Keratinocyte (primary cell): ENCODE data around the gene DMAC2L. TPM values are rescaled to one million over a fixed set of nuclear protein-coding genes. Genes with fewer than 3 reads are reported as not detected.

Experiments used
- DNase-seq: peaks from one replicate; pipeline ENCODE4 v3.0.0-alpha.2; 2011; ENCODE audit warnings: low read depth, missing footprints, low spot score
- FAIRE-seq: peaks from 2 replicates; lab custom pipeline; 2011; peaks lifted over from hg19 to GRCh38; lab: Jason Lieb, UNC
- H2AFZ ChIP-seq: 2 replicates; pipeline ENCODE4 v1.6.0; 2012; ENCODE audit warnings: low read length, control low read depth, inconsistent platforms; ENCODE audit not compliant: control insufficient read depth
- H3K27ac ChIP-seq: 2 replicates; pipeline ENCODE4 v1.5.1; 2011; ENCODE audit warnings: low read length; ENCODE audit not compliant: control insufficient read depth, insufficient read depth
- H3K27me3 ChIP-seq: 3 replicates; pipeline ENCODE4 v1.6.0; 2011; ENCODE audit warnings: low read length; ENCODE audit not compliant: control insufficient read depth, insufficient read depth; ENCODE audit errors: extremely low read depth
- H3K36me3 ChIP-seq, 2 experiments: 2 replicates in 1 of 2; 3 replicates in 1 of 2; pipeline ENCODE4 v1.5.1; 2011; ENCODE audit warnings: low read length in 2 of 2, mild to moderate bottlenecking in 1 of 2; ENCODE audit not compliant: control insufficient read depth in 2 of 2, insufficient read depth in 2 of 2; ENCODE audit errors: extremely low read depth in 1 of 2
- H3K4me1 ChIP-seq: 3 replicates; pipeline ENCODE4 v1.5.1; 2011; ENCODE audit warnings: low read length; ENCODE audit not compliant: control insufficient read depth, insufficient read depth; ENCODE audit errors: extremely low read depth
- H3K4me2 ChIP-seq: 3 replicates; pipeline ENCODE4 v1.6.0; 2011; ENCODE audit warnings: low read depth, low read length; ENCODE audit not compliant: control insufficient read depth, insufficient read depth; ENCODE audit errors: extremely low read depth
- H3K4me3 ChIP-seq, 3 experiments: fragments of 200-600 bp in 1 of 3; sonication (generic) in 1 of 3; 2 replicates in 2 of 3; 3 replicates in 1 of 3; pipeline ENCODE4 v1.5.1; 2011 to 2016; ENCODE audit warnings: low read length in 3 of 3, mild to moderate bottlenecking in 3 of 3, control low read depth in 2 of 3, inconsistent platforms in 1 of 3, low read depth in 1 of 3, mixed read lengths in 1 of 3, mixed run types in 1 of 3, moderate library complexity in 1 of 3; ENCODE audit not compliant: control insufficient read depth in 2 of 3, insufficient read depth in 2 of 3; ENCODE audit errors: extremely low read depth in 1 of 3
- H3K79me2 ChIP-seq: 2 replicates; pipeline ENCODE4 v1.6.0; 2012; ENCODE audit warnings: low read length; ENCODE audit not compliant: control insufficient read depth, insufficient read depth
- H3K9ac ChIP-seq: 3 replicates; pipeline ENCODE4 v1.6.0; 2011; ENCODE audit warnings: low read length; ENCODE audit not compliant: control insufficient read depth, insufficient read depth; ENCODE audit errors: extremely low read depth
- H3K9me1 ChIP-seq: 3 replicates; pipeline ENCODE4 v1.6.0; 2011; ENCODE audit warnings: low read length; ENCODE audit not compliant: control insufficient read depth, insufficient read depth; ENCODE audit errors: extremely low read depth
- H3K9me3 ChIP-seq: 2 replicates; pipeline ENCODE4 v1.5.1; 2012; ENCODE audit warnings: low read depth, low read length; ENCODE audit not compliant: control insufficient read depth
- H4K20me1 ChIP-seq: 3 replicates; pipeline ENCODE4 v1.6.0; 2011; ENCODE audit warnings: low read length; ENCODE audit not compliant: control insufficient read depth, insufficient read depth; ENCODE audit errors: extremely low read depth
- EZH2 ChIP-seq: IDR thresholded peaks from one replicate; pipeline ENCODE4 v1.6.1; 2012; ENCODE audit warnings: inconsistent platforms, mild to moderate bottlenecking, low read length, moderate library complexity
- dilution Hi-C: fragments of 300-500 bp; cut with MboI; formaldehyde crosslinking; loops from one replicate; pipeline ENCODE4 v1.7.0; 2020; ENCODE audit warnings: low sequenced_read_pairs; ENCODE audit not compliant: extremely low pct_ligation_motif_present
- polyA plus RNA-seq, 5 experiments: library from polyadenylated mRNA; depleted of rRNA in 3 of 5; stranded (reverse) in 3 of 5; stranded (forward) in 1 of 5; unstranded in 1 of 5; fragments of >200 nt; gene quantifications; 1 replicate in 1 of 5; 2 replicates in 3 of 5; 3 replicates in 1 of 5; pipeline versions ENCODE4 v1.2.1 to v1.2.3, GENCODE V29; 2011 to 2012; ENCODE audit warnings: missing spikeins in 2 of 5, low read depth in 1 of 5, low replicate concordance in 1 of 5
- TF ChIP-seq, protein P1 (sequence below), 3 experiments: IDR thresholded peaks in 1 of 3; conservative IDR thresholded peaks in 1 of 3; optimal IDR thresholded peaks in 1 of 3; 2 replicates in 2 of 3; 3 replicates in 1 of 3; pipeline versions ENCODE3 to v1.5.1; 2011; ENCODE audit warnings: low read length in 3 of 3, mild to moderate bottlenecking in 3 of 3, moderate library complexity in 2 of 3, control low read depth in 1 of 3, inconsistent platforms in 1 of 3; ENCODE audit not compliant: insufficient read depth in 2 of 3; ENCODE audit errors: extremely low read depth in 1 of 3

Gene DMAC2L
- polyA plus RNA-seq, 1 donor (not counting 4 experiments of a cell fraction or from before 2014, with no cell fraction given): 12.4 TPM

DNA sequence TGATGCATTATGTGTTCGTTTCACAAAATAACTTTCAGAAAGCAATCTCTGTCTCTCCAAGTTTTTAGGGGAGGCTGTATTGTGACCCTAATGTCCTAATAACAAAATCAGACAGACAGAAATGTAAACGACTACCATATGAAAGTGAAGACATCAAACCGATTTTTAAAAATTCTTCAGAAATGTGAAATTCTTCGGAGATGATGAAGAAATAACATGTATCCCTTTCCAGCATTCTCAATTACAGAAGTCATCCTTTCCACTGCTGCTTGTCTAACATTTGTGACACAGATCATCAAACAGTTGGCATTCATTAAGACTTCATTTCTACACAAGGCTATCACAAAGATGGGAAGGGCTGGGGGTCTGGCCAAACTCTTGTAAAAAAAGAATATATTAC, 41.0 kb downstream of the DMAC2L start:
- no peak overlapping the region for H3K27ac ChIP-seq
- no peak overlapping the region for H3K4me2 ChIP-seq
- H3K4me1 ChIP-seq: no peaks in the 10 kb centered on the region
- H3K9ac ChIP-seq: no peak overlapping the region
- no peaks in the 10 kb centered on the region for H3K36me3 ChIP-seq
- no peaks in the 10 kb centered on the region for H3K27me3 ChIP-seq
- TF ChIP-seq, protein P1, sequence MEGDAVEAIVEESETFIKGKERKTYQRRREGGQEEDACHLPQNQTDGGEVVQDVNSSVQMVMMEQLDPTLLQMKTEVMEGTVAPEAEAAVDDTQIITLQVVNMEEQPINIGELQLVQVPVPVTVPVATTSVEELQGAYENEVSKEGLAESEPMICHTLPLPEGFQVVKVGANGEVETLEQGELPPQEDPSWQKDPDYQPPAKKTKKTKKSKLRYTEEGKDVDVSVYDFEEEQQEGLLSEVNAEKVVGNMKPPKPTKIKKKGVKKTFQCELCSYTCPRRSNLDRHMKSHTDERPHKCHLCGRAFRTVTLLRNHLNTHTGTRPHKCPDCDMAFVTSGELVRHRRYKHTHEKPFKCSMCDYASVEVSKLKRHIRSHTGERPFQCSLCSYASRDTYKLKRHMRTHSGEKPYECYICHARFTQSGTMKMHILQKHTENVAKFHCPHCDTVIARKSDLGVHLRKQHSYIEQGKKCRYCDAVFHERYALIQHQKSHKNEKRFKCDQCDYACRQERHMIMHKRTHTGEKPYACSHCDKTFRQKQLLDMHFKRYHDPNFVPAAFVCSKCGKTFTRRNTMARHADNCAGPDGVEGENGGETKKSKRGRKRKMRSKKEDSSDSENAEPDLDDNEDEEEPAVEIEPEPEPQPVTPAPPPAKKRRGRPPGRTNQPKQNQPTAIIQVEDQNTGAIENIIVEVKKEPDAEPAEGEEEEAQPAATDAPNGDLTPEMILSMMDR (optimal IDR thresholded peaks at IDR 0.05 in 1 of 3, IDR thresholded peaks at IDR 0.05 in 1 of 3, conservative IDR thresholded peaks at IDR 0.05 in 1 of 3; ENCODE audit: extremely low read depth in 1 of 3, insufficient read depth in 2 of 3, low read length in 3 of 3): no peak
- TF ChIP-seq EZH2: no peak
- H4K20me1 ChIP-seq: no peaks in the 10 kb centered on the region
- dilution Hi-C loops: no loop called here
- H3K79me2 ChIP-seq: no peaks in the 10 kb centered on the region
- H2AFZ ChIP-seq: no peak overlapping the region
- FAIRE-seq (no peak), DNase-seq (no peak)
- no peaks in the 10 kb centered on the region for H3K9me3 ChIP-seq
- no peak overlapping the region for H3K4me3 ChIP-seq
- no peaks in the 10 kb centered on the region for H3K9me1 ChIP-seq

DNA sequence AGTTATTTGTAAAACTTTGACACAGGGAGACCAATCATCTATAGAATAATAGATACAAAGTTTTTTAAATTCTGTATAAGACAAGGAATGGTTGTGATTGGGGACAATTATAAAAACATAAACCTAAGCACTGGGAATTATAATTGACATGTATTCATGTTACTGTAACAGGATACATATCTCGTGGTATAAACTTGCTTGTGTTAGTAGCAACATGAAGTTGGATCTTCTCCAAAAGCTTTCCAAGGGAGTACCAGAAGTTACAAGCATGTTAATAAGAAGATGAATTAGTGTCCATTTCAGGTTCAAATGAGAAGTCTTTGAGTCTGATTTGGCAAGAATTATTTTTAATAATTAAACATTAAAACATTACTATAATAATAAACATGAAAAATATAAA, 42.4 kb downstream of the DMAC2L start:
- no peaks in the 10 kb centered on the region for H3K36me3 ChIP-seq
- no peak overlapping the region for H2AFZ ChIP-seq
- no peak overlapping the region for H3K4me2 ChIP-seq
- H3K79me2 ChIP-seq: no peaks in the 10 kb centered on the region
- H3K27me3 ChIP-seq: no peaks in the 10 kb centered on the region
- dilution Hi-C loops: no loop called here
- H3K9ac ChIP-seq: no peak overlapping the region
- no peaks in the 10 kb centered on the region for H3K4me1 ChIP-seq
- DNase-seq (no peak), FAIRE-seq (no peak)
- TF ChIP-seq EZH2: no peak
- TF ChIP-seq, protein P1 (optimal IDR thresholded peaks at IDR 0.05 in 1 of 3, IDR thresholded peaks at IDR 0.05 in 1 of 3, conservative IDR thresholded peaks at IDR 0.05 in 1 of 3; ENCODE audit: extremely low read depth in 1 of 3, insufficient read depth in 2 of 3, low read length in 3 of 3): no peak
- no peak overlapping the region for H3K4me3 ChIP-seq
- no peaks in the 10 kb centered on the region for H3K9me1 ChIP-seq
- H3K27ac ChIP-seq: no peak overlapping the region
- no peaks in the 10 kb centered on the region for H3K9me3 ChIP-seq
- no peaks in the 10 kb centered on the region for H4K20me1 ChIP-seq
